Vagina (tissue), 2 donors: ENCODE data around the gene RWDD2A.

Experiments
- CTCF ChIP-seq, 3 experiments: fragments of 450-650 bp in 2 of 3; fragments of 200-600 bp in 1 of 3; sonication (generic) in 1 of 3; IDR thresholded peaks; one replicate each; pipeline ENCODE4 v1.5.1; 2017 to 2019; ENCODE audit warnings: antibody characterized with exemption in 3 of 3, mild to moderate bottlenecking in 2 of 3, moderate library complexity in 2 of 3
- POLR2A ChIP-seq, 2 donors: fragments of 450-650 bp; IDR thresholded peaks; one replicate each; pipeline ENCODE4 v1.6.1; 2017; ENCODE audit warnings: antibody characterized with exemption in 2 of 2, mild to moderate bottlenecking in 2 of 2, moderate library complexity in 2 of 2
- POLR2AphosphoS5 ChIP-seq, 2 donors: sonication (generic); formaldehyde crosslinking; IDR thresholded peaks; one replicate each; pipeline ENCODE4 v1.9.0; 2017; ENCODE audit warnings: antibody characterized with exemption in 2 of 2, mild to moderate bottlenecking in 2 of 2, low read depth in 1 of 2; ENCODE audit not compliant: insufficient read depth in 1 of 2

DNA sequence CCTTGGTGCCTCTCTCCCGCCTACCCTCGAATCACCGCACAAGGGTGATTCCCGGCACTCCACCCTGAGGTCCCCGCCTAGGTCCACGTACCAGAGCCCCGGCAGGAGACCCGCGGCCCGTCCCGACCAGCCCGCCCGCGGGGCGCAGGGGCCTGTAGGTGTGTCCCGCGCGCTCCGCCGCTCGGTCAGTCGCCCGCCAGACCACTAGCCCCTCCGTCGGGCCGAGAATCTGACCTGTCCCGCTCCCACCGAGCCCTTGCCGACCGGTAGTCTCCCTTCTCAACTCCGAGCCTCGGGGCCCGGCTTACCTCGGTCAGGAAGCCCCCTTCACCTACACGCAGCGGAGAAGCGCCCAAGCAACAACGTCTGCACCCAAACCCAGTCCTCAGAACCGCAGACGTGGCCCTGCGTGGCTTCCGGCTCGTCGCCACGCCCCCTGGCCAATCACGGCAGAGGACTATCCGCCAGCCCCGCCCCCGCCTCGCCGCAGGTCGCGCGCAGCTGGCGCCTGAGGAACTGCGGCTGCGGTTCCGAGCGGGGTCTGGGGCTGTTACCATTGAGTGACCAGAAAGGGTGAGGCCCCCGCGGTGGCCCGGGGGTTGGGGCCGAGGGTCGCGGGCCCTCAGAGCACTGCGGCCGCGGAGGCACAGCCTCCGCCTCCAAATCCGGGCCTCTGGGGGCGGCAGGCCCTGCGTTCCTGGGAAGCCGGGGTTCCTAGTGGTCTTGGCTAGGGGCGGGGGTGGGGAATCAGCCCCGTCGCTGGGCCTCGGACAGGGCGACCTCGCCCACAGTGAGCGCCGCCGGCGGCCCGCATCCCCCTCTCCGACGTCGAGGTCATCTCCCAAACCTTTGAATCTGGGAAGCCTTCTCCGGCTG, at the start of gene RWDD2A, which contains the start of gene PGM3:
- TF ChIP-seq CTCF (IDR thresholded peaks at IDR 0.05) = no peak
- TF ChIP-seq POLR2AphosphoS5 (IDR thresholded peaks at IDR 0.05; ENCODE audit: insufficient read depth in 1 of 2, low read depth in 1 of 2) = peak; percentile 77 to 92
- TF ChIP-seq POLR2A (IDR thresholded peaks at IDR 0.05) = peak in 1 of 2 donors; percentile 77
